Mammary epithelial cell (primary cell): Measurements from ENCODE around the gene MPST.

Source experiments
- EZH2 ChIP-seq: IDR thresholded peaks from 2 replicates; pipeline ENCODE4 v1.6.1; 2012; ENCODE audit warnings: low read length, inconsistent platforms, borderline replicate concordance
- TF ChIP-seq, protein P1 (sequence below), 2 donors: IDR thresholded peaks in 1 of 2; conservative IDR thresholded peaks in 1 of 2; 2 replicates each; pipeline ENCODE4 v1.5.1; 2011 to 2012; ENCODE audit warnings: inconsistent platforms in 2 of 2, low read length in 2 of 2, mild to moderate bottlenecking in 2 of 2, control low read depth in 1 of 2, low read depth in 1 of 2; ENCODE audit not compliant: insufficient read depth in 1 of 2; ENCODE audit errors: extremely low read depth in 1 of 2

GRCh38 chr22:37063431-37064420, 44.2 kb downstream of the MPST start:
- TF ChIP-seq, protein P1, sequence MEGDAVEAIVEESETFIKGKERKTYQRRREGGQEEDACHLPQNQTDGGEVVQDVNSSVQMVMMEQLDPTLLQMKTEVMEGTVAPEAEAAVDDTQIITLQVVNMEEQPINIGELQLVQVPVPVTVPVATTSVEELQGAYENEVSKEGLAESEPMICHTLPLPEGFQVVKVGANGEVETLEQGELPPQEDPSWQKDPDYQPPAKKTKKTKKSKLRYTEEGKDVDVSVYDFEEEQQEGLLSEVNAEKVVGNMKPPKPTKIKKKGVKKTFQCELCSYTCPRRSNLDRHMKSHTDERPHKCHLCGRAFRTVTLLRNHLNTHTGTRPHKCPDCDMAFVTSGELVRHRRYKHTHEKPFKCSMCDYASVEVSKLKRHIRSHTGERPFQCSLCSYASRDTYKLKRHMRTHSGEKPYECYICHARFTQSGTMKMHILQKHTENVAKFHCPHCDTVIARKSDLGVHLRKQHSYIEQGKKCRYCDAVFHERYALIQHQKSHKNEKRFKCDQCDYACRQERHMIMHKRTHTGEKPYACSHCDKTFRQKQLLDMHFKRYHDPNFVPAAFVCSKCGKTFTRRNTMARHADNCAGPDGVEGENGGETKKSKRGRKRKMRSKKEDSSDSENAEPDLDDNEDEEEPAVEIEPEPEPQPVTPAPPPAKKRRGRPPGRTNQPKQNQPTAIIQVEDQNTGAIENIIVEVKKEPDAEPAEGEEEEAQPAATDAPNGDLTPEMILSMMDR (conservative IDR thresholded peaks at IDR 0.05 in 1 of 2, IDR thresholded peaks at IDR 0.05 in 1 of 2; ENCODE audit: extremely low read depth in 1 of 2, insufficient read depth in 1 of 2, low read depth in 1 of 2, low read length in 2 of 2), result no peak
- no peak for TF ChIP-seq EZH2
